Liver (tissue), 9 donors: ENCODE data around the gene ENAH. TPM values are rescaled to one million over a fixed set of nuclear protein-coding genes. Genes with fewer than 3 reads are reported as not detected.

Experiments used
- DNase-seq: peaks from one replicate; pipeline ENCODE4 v3.0.0-alpha.2; 2017; ENCODE audit warnings: low spot score
- H3K27ac ChIP-seq, 2 donors: one replicate each; pipeline ENCODE4 v1.7.0; 2013; ENCODE audit warnings: inconsistent platforms in 2 of 2, low read length in 2 of 2, control low read depth in 1 of 2, low read depth in 1 of 2, mild to moderate bottlenecking in 1 of 2
- H3K27me3 ChIP-seq, 4 donors: one replicate each; pipeline versions ENCODE4 v1.6.1 to v1.7.0; 2013; ENCODE audit warnings: low read length in 3 of 4, inconsistent platforms in 1 of 4, mild to moderate bottlenecking in 1 of 4, moderate library complexity in 1 of 4; ENCODE audit not compliant: control insufficient read depth in 4 of 4, insufficient read depth in 4 of 4
- H3K36me3 ChIP-seq, 4 donors: one replicate each; pipeline versions ENCODE4 v1.6.1 to v1.7.0; 2013; ENCODE audit warnings: low read length in 3 of 4, mild to moderate bottlenecking in 3 of 4, low read depth in 1 of 4, moderate library complexity in 1 of 4; ENCODE audit not compliant: control insufficient read depth in 4 of 4, insufficient read depth in 3 of 4
- H3K4me1 ChIP-seq, 4 donors: one replicate each; pipeline versions ENCODE4 v1.6.1 to v1.7.0; 2013; ENCODE audit warnings: low read length in 3 of 4, mild to moderate bottlenecking in 3 of 4, moderate library complexity in 1 of 4; ENCODE audit not compliant: control insufficient read depth in 4 of 4, insufficient read depth in 4 of 4
- H3K4me3 ChIP-seq, 3 donors: one replicate each; pipeline versions ENCODE4 v1.6.1 to v1.7.0; 2013; ENCODE audit warnings: low read length in 3 of 3, control low read depth in 1 of 3, low read depth in 1 of 3, mild to moderate bottlenecking in 1 of 3
- H3K9ac ChIP-seq, 2 donors: one replicate each; pipeline ENCODE4 v1.7.0; 2013; ENCODE audit warnings: low read length in 2 of 2, mild to moderate bottlenecking in 2 of 2, moderate library complexity in 2 of 2, control low read depth in 1 of 2, low read depth in 1 of 2
- H3K9me3 ChIP-seq, 4 donors: one replicate each; pipeline versions ENCODE4 v1.6.1 to v1.7.0; 2013; ENCODE audit warnings: low read length in 3 of 4; ENCODE audit not compliant: control insufficient read depth in 4 of 4
- CTCF ChIP-seq: fragments of 150-350 bp; IDR thresholded peaks from 2 replicates; pipeline ENCODE4 v1.5.1; 2017; ENCODE audit warnings: improper control_type of control experiment, low read depth, low read length; ENCODE audit not compliant: missing input control
- EGR1 ChIP-seq, 2 donors: IDR thresholded peaks; 2 replicates each; pipeline ENCODE4 v1.6.1; 2016 to 2018; ENCODE audit warnings: antibody characterized with exemption in 2 of 2, low read depth in 2 of 2
- FOXA1 ChIP-seq: IDR thresholded peaks from 2 replicates; pipeline ENCODE4 v1.6.1; 2016; ENCODE audit warnings: antibody characterized with exemption
- FOXA2 ChIP-seq: IDR thresholded peaks from 2 replicates; pipeline ENCODE4 v1.6.1; 2016; ENCODE audit warnings: antibody characterized with exemption
- GABPA ChIP-seq, 2 donors: IDR thresholded peaks in 1 of 2; conservative IDR thresholded peaks in 1 of 2; 2 replicates each; pipeline ENCODE4 v1.6.1; 2016; ENCODE audit warnings: antibody characterized with exemption in 2 of 2, mild to moderate bottlenecking in 1 of 2, moderate library complexity in 1 of 2
- HNF4G ChIP-seq: IDR thresholded peaks from 2 replicates; pipeline ENCODE4 v1.6.1; 2016; ENCODE audit warnings: antibody characterized with exemption
- JUND ChIP-seq, 2 donors: IDR thresholded peaks; 2 replicates each; pipeline ENCODE4 v1.6.1; 2016; ENCODE audit warnings: antibody characterized with exemption in 2 of 2
- MAX ChIP-seq: IDR thresholded peaks from 2 replicates; pipeline ENCODE4 v1.6.1; 2016; ENCODE audit warnings: antibody characterized with exemption
- NR2F2 ChIP-seq: IDR thresholded peaks from 2 replicates; pipeline ENCODE4 v1.6.1; 2016; ENCODE audit warnings: antibody characterized with exemption
- REST ChIP-seq: IDR thresholded peaks from 2 replicates; pipeline ENCODE4 v1.6.1; 2016; ENCODE audit warnings: antibody characterized with exemption, mild to moderate bottlenecking
- RXRA ChIP-seq, 2 donors: IDR thresholded peaks; 2 replicates each; pipeline ENCODE4 v1.6.1; 2017 to 2018; ENCODE audit warnings: antibody characterized with exemption in 2 of 2, mild to moderate bottlenecking in 1 of 2
- SP1 ChIP-seq: IDR thresholded peaks from 2 replicates; pipeline ENCODE4 v1.6.1; 2018; ENCODE audit warnings: antibody characterized with exemption, mild to moderate bottlenecking
- TAF1 ChIP-seq: conservative IDR thresholded peaks from 2 replicates; pipeline ENCODE4 v1.6.1; 2016; ENCODE audit warnings: antibody characterized with exemption, mild to moderate bottlenecking
- YY1 ChIP-seq: IDR thresholded peaks from 2 replicates; pipeline ENCODE4 v1.6.1; 2016; ENCODE audit warnings: antibody characterized with exemption, mild to moderate bottlenecking
- WGBS: extraction: QIAGEN DNeasy Blood & Tissue Kit; methylation state at CpG from one replicate; pipeline ENCODE4 v1.1.7; 2013; 5-methylcytosine and 5-hydroxymethylcytosine counted together
- polyA plus RNA-seq, 2 donors: library from polyadenylated mRNA; stranded (reverse) in 1 of 2; unstranded in 1 of 2; fragments of 200-250 nt in 1 of 2; fragments of >200 nt in 1 of 2; fragmentation: Nextera tagmentation in 1 of 2; extraction: Ambion mirVana in 1 of 2; gene quantifications; one replicate each; pipeline versions ENCODE4 v1.2.1 to v1.2.3, GENCODE V29; 2013 to 2015
- total RNA-seq, 2 donors: library from RNA; depleted of rRNA; stranded (reverse); fragments of >200 nt; gene quantifications; one replicate each; pipeline ENCODE4 v1.2.3, GENCODE V29; 2014
- TF ChIP-seq, protein P1 (sequence below): IDR thresholded peaks from 2 replicates; pipeline ENCODE4 v1.6.1; 2016; ENCODE audit warnings: antibody characterized with exemption
- donor health status: healthy.
- donor health status: healthy.
- donor health status: healthy.
- donor health status: healthy.
- donor health status: healthy.

The ENAH gene
- total and polyA plus RNA-seq, 4 donors: 2.8 to 8.4 (median 4.5) TPM

- 90% methylated on average over 4 of the region's 4 CpGs for WGBS
- H3K9ac ChIP-seq: no peak overlapping the region
- TF ChIP-seq HNF4G (no peak), GABPA (IDR thresholded peaks at IDR 0.05 in 1 of 2, conservative IDR thresholded peaks at IDR 0.05 in 1 of 2) (no peak)
- TF ChIP-seq, protein P1, sequence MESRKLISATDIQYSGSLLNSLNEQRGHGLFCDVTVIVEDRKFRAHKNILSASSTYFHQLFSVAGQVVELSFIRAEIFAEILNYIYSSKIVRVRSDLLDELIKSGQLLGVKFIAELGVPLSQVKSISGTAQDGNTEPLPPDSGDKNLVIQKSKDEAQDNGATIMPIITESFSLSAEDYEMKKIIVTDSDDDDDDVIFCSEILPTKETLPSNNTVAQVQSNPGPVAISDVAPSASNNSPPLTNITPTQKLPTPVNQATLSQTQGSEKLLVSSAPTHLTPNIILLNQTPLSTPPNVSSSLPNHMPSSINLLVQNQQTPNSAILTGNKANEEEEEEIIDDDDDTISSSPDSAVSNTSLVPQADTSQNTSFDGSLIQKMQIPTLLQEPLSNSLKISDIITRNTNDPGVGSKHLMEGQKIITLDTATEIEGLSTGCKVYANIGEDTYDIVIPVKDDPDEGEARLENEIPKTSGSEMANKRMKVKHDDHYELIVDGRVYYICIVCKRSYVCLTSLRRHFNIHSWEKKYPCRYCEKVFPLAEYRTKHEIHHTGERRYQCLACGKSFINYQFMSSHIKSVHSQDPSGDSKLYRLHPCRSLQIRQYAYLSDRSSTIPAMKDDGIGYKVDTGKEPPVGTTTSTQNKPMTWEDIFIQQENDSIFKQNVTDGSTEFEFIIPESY: no peak
These were observed 104.6 kb downstream of the ENAH start for GRCh38 chr1:225548140-225548857.

DNA sequence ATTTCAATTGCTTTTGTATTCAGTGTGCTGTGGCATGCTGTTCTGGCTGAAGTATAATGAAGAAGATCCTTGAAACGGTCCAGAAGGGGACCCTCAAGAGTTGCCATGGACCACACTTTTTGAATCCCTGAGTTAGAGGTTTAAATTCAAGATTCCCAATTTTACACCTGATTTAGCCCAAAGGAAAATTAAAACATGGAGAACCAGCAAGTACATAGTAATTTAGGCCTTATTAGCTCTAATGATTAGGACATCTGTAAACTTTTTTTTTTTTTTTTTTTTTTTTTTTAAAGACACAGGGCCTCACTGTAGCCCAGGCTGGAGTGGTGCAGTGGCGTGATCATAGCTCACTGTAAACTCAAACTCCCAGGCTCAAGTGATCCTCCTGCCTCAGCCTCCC lies 107.3 kb downstream of the ENAH start:
- H3K36me3 ChIP-seq: no peaks in the 10 kb centered on the region
- H3K27ac ChIP-seq: no peak overlapping the region
- H3K4me1 ChIP-seq: no peaks in the 10 kb centered on the region
- H3K9ac ChIP-seq: no peak overlapping the region
- no peak for TF ChIP-seq SP1
- no peak for TF ChIP-seq REST
- TF ChIP-seq YY1: no peak
- TF ChIP-seq TAF1: no peak
- TF ChIP-seq GABPA (IDR thresholded peaks at IDR 0.05 in 1 of 2, conservative IDR thresholded peaks at IDR 0.05 in 1 of 2): no peak
- no peak for TF ChIP-seq EGR1 (IDR thresholded peaks at IDR 0.05; ENCODE audit: low read depth in 2 of 2)
- no peak for TF ChIP-seq RXRA (IDR thresholded peaks at IDR 0.05)
- TF ChIP-seq FOXA2: no peak
- no peak for TF ChIP-seq NR2F2
- no peak for TF ChIP-seq CTCF
- no peak for TF ChIP-seq FOXA1
- no peak for TF ChIP-seq HNF4G
- no peak for TF ChIP-seq JUND (IDR thresholded peaks at IDR 0.05)
- TF ChIP-seq MAX: no peak
- no peaks in the 10 kb centered on the region for H3K27me3 ChIP-seq
- H3K9me3 ChIP-seq: no peaks in the 10 kb centered on the region
- H3K4me3 ChIP-seq: no peak overlapping the region
- no peak for DNase-seq
- 89% methylated on average over 2 of the region's 2 CpGs for WGBS

More at GRCh38 chr1:225548140-225548857, 104.6 kb downstream of the ENAH start:
- Histone ChIP-seq H3K27ac (no peak overlapping the region), H3K4me3 (no peak overlapping the region), H3K27me3 (no peaks in the 10 kb centered on the region), H3K9me3 (no peaks in the 10 kb centered on the region), H3K4me1 (no peaks in the 10 kb centered on the region), H3K36me3 (no peaks in the 10 kb centered on the region)
- no peak for DNase-seq
